ENCODE data around the gene LIMA1. TPM values are rescaled to one million over a fixed set of nuclear protein-coding genes. Genes with fewer than 3 reads are reported as not detected.
A peak's percentile ranks its signal among the peaks of the same experiment; 100 is the strongest.

The LIMA1 gene
- total and polyA plus RNA-seq, 2 of the 4 experiments (the other 2 are of a cell fraction): 126 to 163 TPM

DNA sequence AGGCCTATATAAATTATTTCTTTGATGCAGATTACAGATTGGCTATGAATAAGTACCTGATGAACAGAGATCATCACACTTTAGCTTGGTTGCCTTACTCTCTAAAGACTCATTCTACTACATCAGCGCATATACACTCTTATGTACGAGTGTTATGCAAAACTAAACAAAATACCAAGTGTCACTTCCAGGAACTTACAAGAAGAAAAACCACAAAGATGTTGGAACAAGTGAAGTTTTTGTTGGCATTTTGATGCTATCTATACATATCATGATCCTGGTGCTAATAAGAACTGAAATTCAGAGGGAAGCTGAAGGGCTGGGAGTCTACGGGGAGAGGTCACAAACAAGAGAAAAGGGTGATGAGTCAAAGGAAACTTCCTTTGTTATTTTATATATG is 68.3 kb downstream of the LIMA1 start:
- TF ChIP-seq USF2 (IDR thresholded peaks at IDR 0.05; ENCODE audit: low read depth, low read length) (no peak), RFX5 (IDR thresholded peaks at IDR 0.05; ENCODE audit: low read depth, low read length) (no peak), RAD21 (IDR thresholded peaks at IDR 0.05; ENCODE audit: low read length) (no peak), SMC3 (IDR thresholded peaks at IDR 0.05; ENCODE audit: low read depth, low read length) (no peak), CEBPB (IDR thresholded peaks at IDR 0.05; ENCODE audit: low read depth, low read length) (no peak), MXI1 (IDR thresholded peaks at IDR 0.05; ENCODE audit: borderline replicate concordance, low read depth, low read length) (no peak), POLR2A (IDR thresholded peaks at IDR 0.05; ENCODE audit: low read depth, low read length) (0 out of 2 replicates have a peak, but pooled peaks have one; percentile 27)
- TF ChIP-seq, protein P1, sequence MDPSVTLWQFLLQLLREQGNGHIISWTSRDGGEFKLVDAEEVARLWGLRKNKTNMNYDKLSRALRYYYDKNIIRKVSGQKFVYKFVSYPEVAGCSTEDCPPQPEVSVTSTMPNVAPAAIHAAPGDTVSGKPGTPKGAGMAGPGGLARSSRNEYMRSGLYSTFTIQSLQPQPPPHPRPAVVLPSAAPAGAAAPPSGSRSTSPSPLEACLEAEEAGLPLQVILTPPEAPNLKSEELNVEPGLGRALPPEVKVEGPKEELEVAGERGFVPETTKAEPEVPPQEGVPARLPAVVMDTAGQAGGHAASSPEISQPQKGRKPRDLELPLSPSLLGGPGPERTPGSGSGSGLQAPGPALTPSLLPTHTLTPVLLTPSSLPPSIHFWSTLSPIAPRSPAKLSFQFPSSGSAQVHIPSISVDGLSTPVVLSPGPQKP (IDR thresholded peaks at IDR 0.05; ENCODE audit: borderline replicate concordance, low read depth, low read length): no peak
- Histone ChIP-seq H3K23ac (ENCODE audit: low read depth, low read length) (peak overlapping the region; percentile 74; the same call in 1 of the 2 replicates), H3K18ac (ENCODE audit: low read depth, low read length) (no peak overlapping the region), H2AK5ac (ENCODE audit: low read depth, low read length) (no peak overlapping the region), H3K27me3 (ENCODE audit: control insufficient read depth, insufficient read depth, low read length) (no peaks in the 10 kb centered on the region), H3K4ac (ENCODE audit: low read depth, low read length) (no peak overlapping the region), H2AFZ (replicated peaks; ENCODE audit: low read length, poor library complexity) (no peak overlapping the region), H3K9me3 (ENCODE audit: control insufficient read depth, insufficient read depth, low read length) (no peaks in the 10 kb centered on the region), H3K4me2 (ENCODE audit: low read depth, low read length) (peak overlapping the region; percentile 44; the same call in 1 of the 2 replicates), H3K56ac (ENCODE audit: extremely low read depth, insufficient read depth, low read length) (no peak overlapping the region), H4K8ac (ENCODE audit: low read depth in 2 of 2, low read length in 2 of 2) (no peak overlapping the region), H3K4me1 (ENCODE audit: control insufficient read depth, insufficient read depth, low read length) (peaks cover 16% of the 10 kb centered on the region), H3K4me3 (ENCODE audit: insufficient read depth, low read depth, low read length) (no peak overlapping the region), H2BK15ac (ENCODE audit: low read depth, low read length) (no peak overlapping the region), H3K27ac (ENCODE audit: insufficient read depth, low read length) (no peak overlapping the region; the same call in 1 of the 2 replicates), H4K20me1 (ENCODE audit: insufficient read depth, low read length) (peaks cover 52% of the 10 kb centered on the region), H4K5ac (ENCODE audit: low read depth, low read length) (no peak overlapping the region), H2BK20ac (ENCODE audit: low read depth, low read length) (no peak overlapping the region), H3K79me1 (ENCODE audit: low read depth in 1 of 2, low read length in 2 of 2) (peaks cover 2 to 59% of the 10 kb centered on the region in 2 experiments; a peak in 3 of 4 replicates), H3K9me1 (ENCODE audit: insufficient read depth, low read length) (peaks cover 13% of the 10 kb centered on the region; the same call in 1 of the 2 replicates), H2AK9ac (replicated peaks; ENCODE audit: low read depth, low read length, poor library complexity) (no peak overlapping the region), H3K14ac (replicated peaks; ENCODE audit: low read depth, low read length) (0 out of 2 replicates have a peak overlapping the region, but pooled peaks have one; percentile 17), H4K91ac (ENCODE audit: insufficient read depth, low read depth, low read length) (no peak overlapping the region), H3K36me3 (ENCODE audit: control insufficient read depth, insufficient read depth, low read length) (peaks cover 28% of the 10 kb centered on the region), H2BK5ac (ENCODE audit: low read depth, low read length, poor library complexity, severe bottlenecking) (peak overlapping the region; percentile 60), H3K9ac (ENCODE audit: low read depth, low read length) (no peak overlapping the region), H2BK120ac (ENCODE audit: low read depth, low read length) (no peak overlapping the region)
- ATAC-seq (ENCODE audit: low read depth) (0 out of 2 replicates have a peak, but pooled peaks have one; percentile 9), DNase-seq (peak; percentile 39)
- in situ Hi-C loops (cut with MboI; ENCODE audit: low sequenced_read_pairs) (no loop called here), intact Hi-C loops (cut with micrococcal nuclease) (no loop called here), dilution Hi-C loops (cut with HindIII; ENCODE audit: low sequenced_read_pairs, unreplicated experiment) (no loop called here)
- CTCF ChIA-PET: no interaction called here
- BruUV-seq (replicated peaks): no TSS peak
- WGBS, 2 experiments (ENCODE audit: extremely low coverage in 2 of 2, insufficient read length in 1 of 2): no CpG with 5 or more reads among the region's 3 CpGs
- POLR2A ChIA-PET (ENCODE audit: unreplicated experiment): no interaction called here

All from IMR-90 (cell line).